ENCODE results near the gene PHF21A. TPM values are rescaled to one million over a fixed set of nuclear protein-coding genes. Genes with fewer than 3 reads are reported as not detected.
"Not testable (repeated sequence)": the region's sequence is repeated elsewhere in the genome, so short reads cannot be mapped to it uniquely, and the experiment has no call there.

The PHF21A gene
- total RNA-seq, 1 donor from 2014 or later = 36.6 TPM

DNA sequence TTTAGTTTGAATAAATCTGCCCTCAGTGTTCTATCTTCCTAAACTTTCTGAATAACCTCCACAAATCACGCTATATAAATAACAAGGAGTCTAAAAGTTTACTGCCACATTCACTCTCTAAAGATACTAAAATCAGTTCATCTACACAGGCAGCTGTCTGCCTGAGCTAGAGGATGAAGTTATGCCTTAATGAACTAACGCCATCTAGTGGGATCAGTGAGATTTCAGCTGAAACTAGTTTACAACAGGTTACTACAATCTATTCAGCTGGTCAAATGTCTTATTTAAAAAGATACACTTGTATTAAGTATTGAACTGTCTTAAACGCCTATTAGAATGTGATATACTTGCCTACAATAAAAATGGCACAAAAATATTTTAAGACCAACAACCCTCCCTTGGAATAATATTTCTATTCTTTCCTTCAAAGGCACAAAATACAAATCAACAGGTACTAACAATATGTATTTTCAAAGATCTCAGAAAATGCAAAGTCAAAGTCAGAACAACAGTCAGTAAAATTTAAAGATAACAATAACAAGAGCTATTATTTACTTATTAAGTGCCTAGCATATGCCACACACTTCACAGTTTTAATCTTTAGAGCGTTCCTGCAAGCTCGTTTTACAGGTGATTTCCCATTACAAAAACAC is 114.7 kb downstream of the PHF21A start:
- intact Hi-C loops (cut with DNase I) = loop anchor here (2.0 to 10.0 kb wide), 2 partner anchors 42 to 162 kb away; partner anchors contain the start of gene CRY2
- DNase-seq (no peak), ATAC-seq (ENCODE audit: poor library complexity) (peak; percentile 89)

DNA sequence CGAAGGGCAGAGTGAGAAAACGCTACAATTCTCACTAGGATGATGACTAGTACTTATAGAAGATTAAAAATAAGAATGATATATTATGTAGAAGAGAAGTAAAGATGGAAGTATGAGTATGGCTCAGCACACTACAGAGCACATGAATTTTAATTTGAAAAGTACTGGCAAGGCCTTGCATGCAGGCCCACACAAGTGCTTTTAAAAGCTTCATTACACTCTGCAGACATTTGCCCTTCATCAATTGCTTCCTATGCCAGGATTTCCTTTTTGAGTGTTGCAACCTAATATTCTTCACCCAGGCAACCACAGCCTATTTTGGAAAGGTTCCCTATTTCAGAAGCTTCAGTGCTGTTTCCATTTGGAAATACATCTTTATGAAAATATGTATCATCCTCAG is 117.7 kb downstream of the PHF21A start:
- ATAC-seq (ENCODE audit: poor library complexity) (peak; percentile 56), DNase-seq (no peak)
- intact Hi-C loops (cut with DNase I) = loop anchor here (10.0 kb wide), 1 partner anchor 159 kb away; the partner anchor contains the start of gene CRY2

DNA sequence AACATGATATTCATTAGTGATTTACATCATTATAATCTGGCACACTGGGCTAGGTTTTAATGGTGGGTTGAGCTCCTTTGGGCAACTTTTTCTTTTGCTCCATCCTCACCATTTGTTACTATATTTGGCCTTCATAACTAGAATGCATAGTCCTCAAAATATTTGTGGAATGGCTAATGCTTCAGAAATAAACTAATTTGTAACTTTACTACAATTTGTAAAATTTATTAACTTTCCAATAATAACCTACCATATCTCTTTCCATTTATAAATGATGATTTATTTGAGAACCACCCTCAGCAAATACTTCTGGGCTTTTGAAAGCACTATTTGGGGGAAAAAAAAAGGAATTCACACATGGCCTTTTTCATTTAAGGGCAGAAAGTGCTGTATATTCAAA is 119.1 kb downstream of the PHF21A start:
- no peak for DNase-seq

DNA sequence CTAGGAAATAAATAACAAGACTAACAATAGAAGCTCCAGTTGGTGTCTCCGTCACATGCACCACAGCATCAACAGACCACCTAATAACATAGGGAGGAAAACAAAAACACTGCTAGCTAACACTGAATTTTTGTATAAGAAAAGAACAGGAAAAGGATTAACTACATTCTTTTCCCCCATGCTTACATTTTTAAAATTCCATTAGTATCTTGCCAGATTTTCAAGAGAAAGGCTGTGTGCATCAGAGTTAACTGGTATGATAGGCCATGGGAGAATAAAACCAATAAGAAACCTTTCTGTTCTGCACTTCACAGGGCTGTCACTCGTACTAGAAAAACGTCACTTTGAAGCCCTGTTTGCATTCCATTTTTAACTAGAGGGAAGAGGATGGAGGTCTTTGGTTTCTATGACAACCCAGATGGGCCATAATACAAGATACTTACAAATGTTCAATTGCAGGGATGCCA is 119.8 kb downstream of the PHF21A start:
- ATAC-seq (ENCODE audit: poor library complexity) (no peak), DNase-seq (no peak)
- intact Hi-C loops (cut with DNase I) = loop anchor here (10.0 kb wide), 1 partner anchor 157 kb away; the partner anchor contains the start of gene CRY2

More for the DNA sequence above, 119.1 kb downstream of the PHF21A start:
- no peak for ATAC-seq (ENCODE audit: poor library complexity)
- intact Hi-C loops (cut with DNase I) = loop anchor here (10.0 kb wide), 1 partner anchor 157 kb away; the partner anchor contains the start of gene CRY2

DNA sequence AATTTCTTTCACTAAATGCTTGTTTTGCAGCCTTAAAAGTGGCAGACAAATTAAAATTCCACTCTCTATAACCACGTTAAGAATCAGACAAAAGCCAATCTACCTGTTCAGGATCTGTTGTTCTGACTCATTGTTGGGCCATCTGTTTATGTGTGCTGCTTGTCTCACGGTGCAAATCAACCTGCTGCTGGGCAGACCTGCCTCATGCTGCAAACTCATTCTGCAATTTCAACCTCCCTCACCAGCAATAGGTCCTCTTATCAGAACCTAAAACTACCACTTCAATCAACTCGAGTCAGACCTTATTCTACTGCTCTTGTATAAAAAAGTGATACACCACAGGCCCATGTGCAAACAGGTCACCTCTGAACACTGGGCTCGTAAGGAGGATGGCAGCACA is 123.7 kb downstream of the PHF21A start:
- DNase-seq (no peak), ATAC-seq (ENCODE audit: poor library complexity) (no peak)
- intact Hi-C loops (cut with DNase I) = no loop called here

DNA sequence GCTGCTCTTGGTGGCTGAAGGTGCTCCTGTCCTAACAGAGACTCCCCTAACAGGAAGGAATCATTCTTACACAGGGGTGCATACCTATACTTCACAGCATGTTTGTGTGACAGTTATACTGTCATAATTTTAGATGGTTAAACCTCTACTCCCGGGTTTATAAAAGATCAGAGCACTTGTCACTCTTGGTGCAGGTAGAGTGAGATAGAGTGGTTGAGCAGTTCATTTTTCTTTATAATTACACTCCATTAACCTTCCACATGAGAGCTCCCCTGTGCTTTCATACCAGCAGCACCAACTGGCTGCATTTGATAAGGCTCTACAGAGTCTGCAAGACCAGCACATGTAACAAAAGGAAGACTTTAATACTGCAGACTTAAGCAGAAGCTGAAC is 125.9 kb downstream of the PHF21A start:
- ATAC-seq (ENCODE audit: poor library complexity) = no peak
- no peak for DNase-seq
- intact Hi-C loops (cut with DNase I) = no loop called here

DNA sequence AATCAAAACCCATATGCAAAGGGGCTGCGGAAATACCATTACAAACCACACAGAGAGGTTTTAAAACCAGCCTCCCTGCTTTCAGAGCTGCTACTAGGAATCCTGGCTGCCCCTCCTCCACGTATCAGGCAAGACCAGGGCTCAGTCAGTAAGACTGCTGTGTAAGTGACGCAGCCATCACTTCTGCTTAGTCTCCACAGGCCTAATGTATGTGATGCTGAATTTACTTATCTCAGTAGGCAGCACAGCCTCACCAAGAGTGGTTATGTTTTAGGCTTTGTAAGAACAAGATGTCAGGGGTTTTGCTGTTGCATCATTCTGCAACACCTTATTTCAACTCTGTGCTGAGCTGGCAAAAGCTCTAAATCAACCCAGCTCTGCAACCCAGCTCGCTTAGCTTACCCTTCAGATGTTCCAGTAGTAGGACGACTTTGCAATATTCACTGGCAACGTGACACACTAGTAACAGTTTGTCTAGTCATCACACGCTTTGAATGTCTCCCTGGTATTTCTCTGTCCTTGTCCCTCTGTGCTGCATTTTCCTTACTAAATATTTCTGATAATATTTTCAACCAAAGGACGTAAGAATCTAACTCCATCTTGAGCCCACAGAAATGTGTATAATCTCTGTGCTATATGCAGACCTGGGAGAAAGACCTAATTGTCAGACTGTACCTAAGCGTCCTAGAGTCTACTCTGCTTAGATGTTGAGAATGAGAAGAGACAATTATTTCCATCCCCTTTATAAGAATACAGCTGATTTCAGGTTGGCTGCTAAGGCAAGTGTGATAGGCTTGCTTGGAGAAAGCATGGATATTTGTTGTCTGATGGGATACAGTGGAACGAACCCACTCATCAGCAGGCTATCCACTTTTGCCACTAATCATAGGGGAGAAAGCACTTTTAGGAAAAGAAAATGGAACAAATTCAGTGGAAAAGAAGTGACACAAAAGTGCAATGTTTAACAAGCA is 126.6 kb downstream of the PHF21A start:
- intact Hi-C loops (cut with DNase I) = no loop called here
- peak; percentile 46 for ATAC-seq (ENCODE audit: poor library complexity)
- no peak for DNase-seq

DNA sequence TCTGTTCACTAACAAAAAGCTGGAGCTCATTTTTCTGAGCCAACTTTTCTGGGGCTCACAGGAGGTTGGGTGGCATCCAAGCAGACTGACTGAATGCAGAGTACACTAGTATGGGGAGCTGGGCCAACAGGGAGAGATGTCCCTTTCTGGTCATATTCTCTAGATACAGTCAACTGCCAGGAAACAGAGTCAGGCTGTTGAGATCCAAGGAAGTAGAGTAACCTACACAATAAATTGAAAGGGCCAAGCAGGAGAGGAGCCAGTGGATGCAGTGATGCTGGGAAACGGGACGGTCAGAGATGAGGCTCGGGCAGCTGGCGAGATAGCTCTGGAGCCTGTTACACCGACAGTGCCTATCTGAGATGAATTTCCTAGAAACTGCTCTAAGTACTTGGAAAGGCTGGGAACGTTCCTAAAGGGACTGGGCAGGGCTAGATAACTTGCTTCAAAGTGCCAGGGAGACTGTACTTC is 127.7 kb downstream of the PHF21A start:
- peak; percentile 94 for ATAC-seq (ENCODE audit: poor library complexity)
- peak; percentile 72 for DNase-seq
- intact Hi-C loops (cut with DNase I) = no loop called here

DNA sequence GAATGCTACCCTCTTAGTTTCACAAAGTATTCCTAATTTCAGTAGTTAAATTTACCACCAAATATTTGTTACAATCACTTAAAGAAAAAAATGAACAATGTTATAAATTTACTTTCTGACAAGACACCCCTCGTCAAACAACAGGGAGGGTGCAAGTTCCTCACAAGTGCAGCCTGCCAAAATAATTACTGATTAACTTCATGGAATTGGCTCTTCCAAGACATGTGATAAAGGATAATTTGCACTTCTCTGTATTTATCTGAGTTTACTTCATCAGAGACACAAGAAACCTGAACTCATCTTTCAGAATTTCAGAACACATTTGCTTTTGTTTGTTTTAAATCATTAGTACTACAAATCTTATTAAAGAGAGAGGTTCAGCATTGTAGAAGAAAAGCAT is 132.3 kb downstream of the PHF21A start:
- DNase-seq = no peak
- no peak for ATAC-seq (ENCODE audit: poor library complexity)
- intact Hi-C loops (cut with DNase I) = no loop called here

DNA sequence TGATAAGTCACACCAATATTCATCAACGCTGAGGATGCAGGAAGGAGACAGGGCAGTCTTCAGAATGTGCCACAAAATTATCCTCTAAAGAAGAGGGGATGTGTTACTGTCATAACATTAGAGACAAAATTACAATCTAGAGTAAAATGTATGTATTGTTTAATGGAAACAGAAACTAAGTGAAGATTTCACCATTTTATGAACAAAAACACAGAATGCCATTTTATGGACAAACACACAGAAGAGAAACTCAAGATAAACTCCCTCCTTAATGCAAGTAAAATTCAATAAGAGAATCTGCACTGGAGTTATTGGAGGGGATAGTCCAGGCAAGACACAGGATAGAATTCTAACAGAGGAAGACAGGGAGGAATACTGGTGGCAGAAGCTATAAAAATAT is 136.0 kb downstream of the PHF21A start:
- intact Hi-C loops (cut with DNase I) = no loop called here
- DNase-seq = no peak
- ATAC-seq (ENCODE audit: poor library complexity) = no peak

DNA sequence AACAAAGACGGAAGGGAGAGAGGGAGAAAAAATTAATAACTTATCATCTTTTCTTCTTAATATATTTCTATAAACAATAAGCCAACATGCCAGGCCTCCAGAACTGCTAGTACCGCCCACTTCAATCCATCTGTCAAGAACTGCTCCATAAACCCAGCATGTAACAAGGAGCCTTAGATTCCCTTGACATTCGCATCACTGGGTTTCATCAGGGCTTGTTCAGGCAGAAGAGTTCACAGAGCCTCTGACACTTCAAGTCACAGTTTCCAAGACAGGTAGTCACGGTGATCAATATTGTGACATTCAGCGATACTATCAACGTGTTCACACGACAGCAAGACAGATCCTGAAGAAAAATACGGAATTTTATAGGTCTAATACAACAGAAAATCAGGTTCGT is 137.1 kb downstream of the PHF21A start:
- intact Hi-C loops (cut with DNase I) = no loop called here
- ATAC-seq (ENCODE audit: poor library complexity) = no peak
- DNase-seq = no peak

DNA sequence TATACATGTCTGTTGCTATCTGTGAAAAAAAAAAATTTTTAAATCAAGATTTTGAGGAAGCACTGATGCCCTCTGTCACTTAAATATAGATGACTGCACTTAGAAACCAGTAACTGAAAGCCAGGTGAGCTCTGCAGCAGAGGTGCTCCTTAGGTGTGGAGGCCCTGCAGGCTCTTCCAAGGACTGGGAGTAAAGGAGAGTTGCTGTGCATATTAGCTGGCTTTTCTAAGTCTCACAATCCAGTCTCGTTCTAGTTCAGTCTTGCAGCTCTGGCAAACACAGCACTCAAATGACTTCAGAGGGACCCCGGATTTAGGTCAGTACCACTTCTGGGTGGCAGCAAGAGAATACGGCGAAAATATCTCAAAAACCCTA is 137.8 kb downstream of the PHF21A start:
- DNase-seq (no peak), ATAC-seq (ENCODE audit: poor library complexity) (no peak)
- intact Hi-C loops (cut with DNase I) = no loop called here

DNA sequence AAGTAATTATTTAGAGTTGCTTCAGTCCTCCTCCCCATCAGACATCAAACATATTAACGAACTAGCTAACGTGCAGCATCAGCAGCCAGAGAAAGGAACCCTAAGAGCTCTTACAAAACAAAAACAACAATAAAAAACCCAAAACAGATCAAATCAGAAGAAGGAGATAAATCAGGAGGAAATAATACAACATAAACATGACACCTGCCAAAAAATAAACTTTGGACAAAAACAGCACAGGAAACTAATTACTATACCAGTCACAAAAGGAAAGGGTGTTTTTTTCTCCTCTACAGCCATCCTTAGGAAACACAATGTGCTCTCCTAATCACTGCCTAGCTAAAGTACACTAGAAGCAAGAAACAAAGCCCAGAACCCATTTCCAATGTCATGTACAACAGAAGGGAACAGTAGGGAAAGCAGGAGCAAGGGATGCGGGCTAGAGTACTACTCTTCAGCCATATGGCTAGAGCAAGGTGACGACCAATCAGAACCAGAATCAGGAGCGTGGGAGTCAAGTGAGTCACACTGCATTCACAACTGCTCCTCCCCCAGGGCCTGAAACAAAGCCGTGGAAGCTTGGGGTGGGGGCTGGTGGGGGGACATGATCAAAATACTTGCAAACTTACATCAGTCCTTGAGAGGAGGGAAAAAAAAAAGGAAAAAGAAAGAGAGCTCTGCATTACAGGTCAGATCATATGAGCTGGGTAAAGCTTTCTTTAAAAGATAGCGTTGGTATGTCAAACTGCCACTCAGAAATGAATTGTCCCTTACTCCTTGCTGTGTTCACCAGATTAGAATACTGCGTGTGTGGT is 138.4 kb downstream of the PHF21A start:
- DNase-seq (no peak), ATAC-seq (ENCODE audit: poor library complexity) (peak; percentile 67)
- intact Hi-C loops (cut with DNase I) = no loop called here

DNA sequence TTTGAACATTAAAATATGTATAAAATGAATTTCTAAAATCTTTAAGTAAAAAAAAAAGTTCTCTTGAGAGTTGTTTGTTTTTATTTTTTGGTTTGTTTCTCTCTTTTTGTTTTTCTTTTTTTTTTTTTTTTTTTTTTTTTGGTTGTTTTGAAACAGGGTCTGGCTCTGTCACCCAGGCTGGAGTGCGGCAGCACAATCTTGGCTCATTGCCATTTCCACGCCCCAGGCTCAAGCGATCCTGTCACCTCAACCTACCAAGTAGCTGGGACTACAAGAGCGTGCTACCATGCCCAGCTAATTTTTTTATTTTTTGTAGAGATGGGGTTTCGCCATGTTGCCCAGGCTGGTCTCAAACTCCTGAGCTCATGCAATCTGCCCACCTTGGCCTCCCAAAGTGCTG is 139.4 kb downstream of the PHF21A start:
- DNase-seq = peak; percentile 55
- ATAC-seq (ENCODE audit: poor library complexity) = peak; percentile 89
- intact Hi-C loops (cut with DNase I) = not testable (repeated sequence)

DNA sequence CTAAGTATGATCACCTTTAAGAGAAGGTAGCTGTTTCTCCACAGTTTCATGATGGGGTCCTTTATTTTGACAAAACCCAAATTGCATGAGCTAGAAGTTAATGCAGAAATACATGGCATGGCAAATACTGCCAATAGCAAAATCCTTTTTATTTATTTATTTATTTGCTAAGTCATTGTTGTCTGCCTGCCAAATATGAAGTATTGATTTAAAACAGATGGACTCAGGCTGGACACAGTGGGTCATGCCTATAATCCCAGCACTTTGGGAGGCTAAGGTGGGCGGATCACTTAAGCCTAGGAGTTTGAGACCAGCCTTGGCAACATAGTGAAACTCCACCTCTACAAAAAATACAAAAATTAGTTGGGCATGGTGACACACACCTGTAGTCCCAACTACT is 146.4 kb downstream of the PHF21A start:
- intact Hi-C loops (cut with DNase I) = no loop called here
- ATAC-seq (ENCODE audit: poor library complexity) = no peak
- no peak for DNase-seq

DNA sequence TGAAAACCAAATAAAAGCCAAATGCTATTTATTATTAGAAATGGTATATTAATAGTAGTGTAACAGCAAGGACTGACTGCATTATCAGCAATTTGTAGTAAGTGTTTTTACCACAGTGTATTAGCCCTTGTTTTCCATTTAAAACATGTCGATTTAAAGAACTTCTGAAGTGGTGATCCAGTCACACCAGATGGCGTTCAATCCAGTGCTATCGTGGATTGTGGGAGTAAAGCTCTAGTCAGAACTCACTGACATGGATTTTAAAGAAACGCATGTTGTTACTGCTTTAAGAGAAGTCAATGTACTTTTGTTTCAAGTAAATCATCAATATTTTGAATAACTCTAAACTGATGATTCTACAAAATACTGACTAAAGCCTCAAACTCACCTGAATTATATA is 147.7 kb downstream of the PHF21A start:
- intact Hi-C loops (cut with DNase I) = no loop called here
- no peak for DNase-seq
- no peak for ATAC-seq (ENCODE audit: poor library complexity)

DNA sequence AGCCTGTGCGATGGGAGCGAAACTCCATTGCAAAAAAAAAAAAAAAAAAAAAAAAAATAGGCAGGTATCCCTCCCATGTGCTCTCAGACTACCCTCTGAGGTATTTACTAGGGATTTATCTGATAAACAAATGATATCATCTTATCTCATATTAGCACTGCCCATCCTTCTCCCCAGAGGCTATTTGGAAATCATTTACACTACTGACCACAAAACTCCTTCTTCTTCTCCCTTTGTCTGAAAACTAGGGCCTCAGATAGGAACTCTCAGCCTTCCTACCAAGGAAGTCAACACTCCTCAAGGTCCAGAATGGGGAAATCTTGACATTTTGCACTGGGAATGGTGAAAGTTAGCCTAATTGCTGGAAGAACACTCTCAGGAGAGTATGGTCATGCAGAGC is 152.4 kb downstream of the PHF21A start:
- intact Hi-C loops (cut with DNase I) = loop anchor here (10.0 kb wide), 1 partner anchor 346 kb away; no protein-coding TSS in a partner anchor
- DNase-seq (no peak), ATAC-seq (ENCODE audit: poor library complexity) (no peak)

DNA sequence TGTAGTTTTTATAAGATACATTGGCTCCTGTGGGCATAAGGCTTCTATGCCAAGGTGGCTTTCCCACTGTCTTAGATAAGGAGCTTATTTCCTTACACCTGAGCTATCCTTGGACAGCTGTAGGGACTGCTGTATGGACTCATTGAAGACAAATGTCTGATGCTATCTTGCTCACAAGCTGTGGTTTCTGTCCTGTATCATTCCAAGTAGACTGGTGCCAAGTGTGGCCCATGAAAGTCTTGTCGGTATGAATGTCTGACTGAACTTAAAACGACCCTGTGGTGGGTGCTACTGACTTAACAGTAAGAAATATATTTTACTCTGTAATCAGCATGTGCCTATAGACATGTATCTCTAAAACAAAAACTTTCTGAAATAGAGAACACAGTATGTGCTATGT is 153.7 kb downstream of the PHF21A start:
- no peak for DNase-seq
- no peak for ATAC-seq (ENCODE audit: poor library complexity)
- intact Hi-C loops (cut with DNase I) = loop anchor here (10.0 kb wide), 1 partner anchor 347 kb away; no protein-coding TSS in a partner anchor
